Stimulated activated naive CD8-positive, alpha-beta T cell treated with anti-CD3 and anti-CD28 coated beads, Interleukin-15, Interleukin-2, amounts not matched to agents 100 U/mL and 50 U/mL, for 24 hours (primary cell): ENCODE results near the gene PRR20A.
"Not testable (repeated sequence)": the region's sequence is repeated elsewhere in the genome, so short reads cannot be mapped to it uniquely, and the experiment has no call there.

Source experiments
- ATAC-seq: fragments of 150-1000 bp; cut with Tn5 transposase; one replicate; pipeline ENCODE4 v1.10.0; 2021
- DNase-seq: peaks from one replicate; pipeline ENCODE4 v3.0.0; 2021

Gene PRR20A

GRCh38 chr13:57140235-57140968 is at the start of gene PRR20A:
PRR20A (plus strand) TSS chr13:57140918; CDS start chr13:57141305, 387 bp downstream.
- not testable (repeated sequence) for DNase-seq, ATAC-seq

GRCh38 chr13:57114945-57115344 is 25.8 kb upstream of the PRR20A start:
- ATAC-seq (no peak), DNase-seq (no peak)

- ATAC-seq, result no peak
- DNase-seq, result no peak
These were observed 17.0 kb upstream of the PRR20A start for GRCh38 chr13:57123681-57124080.

GRCh38 chr13:57128909-57129308 is 11.8 kb upstream of the PRR20A start:
- no peak for ATAC-seq

GRCh38 chr13:57136093-57136492 is 4.6 kb upstream of the PRR20A start:
- DNase-seq (no peak), ATAC-seq (no peak)

More at GRCh38 chr13:57128909-57129308, 11.8 kb upstream of the PRR20A start:
- DNase-seq, result no peak

- DNase-seq (no peak), ATAC-seq (no peak)
These were observed 3.1 kb upstream of the PRR20A start for GRCh38 chr13:57137585-57137984.

GRCh38 chr13:57138988-57139387 is 1.7 kb upstream of the PRR20A start:
- ATAC-seq, result no peak
- no peak for DNase-seq

GRCh38 chr13:57139781-57140180 is 937 bp upstream of the PRR20A start:
- not testable (repeated sequence) for ATAC-seq, DNase-seq

- not testable (repeated sequence) for ATAC-seq, DNase-seq
These were observed 6.5 kb downstream of the PRR20A start, which contains the start of gene PRR20B for GRCh38 chr13:57147188-57147587. PRR20B (plus strand) TSS chr13:57147488; CDS start chr13:57147875, 387 bp downstream.

GRCh38 chr13:57148106-57148505 is 7.4 kb downstream of the PRR20A start:
- DNase-seq, ATAC-seq: not testable (repeated sequence)

- DNase-seq, ATAC-seq: not testable (repeated sequence)
These were observed 13.0 kb downstream of the PRR20A start, which contains the start of gene PRR20C for GRCh38 chr13:57153761-57154160. PRR20C (plus strand) TSS chr13:57154061; CDS start chr13:57154448, 387 bp downstream.

- not testable (repeated sequence) for ATAC-seq, DNase-seq
These were observed 19.6 kb downstream of the PRR20A start, which contains the start of gene PRR20D for GRCh38 chr13:57160332-57160731. PRR20D (plus strand) TSS chr13:57160632; CDS start chr13:57161019, 387 bp downstream.

- not testable (repeated sequence) for DNase-seq, ATAC-seq
These were observed 26.2 kb downstream of the PRR20A start, which contains the start of gene PRR20E for GRCh38 chr13:57166897-57167296. PRR20E (plus strand) TSS chr13:57167197; CDS start chr13:57167584, 387 bp downstream.

- DNase-seq (no peak), ATAC-seq (no peak)
These were observed 50.9 kb downstream of the PRR20A start for GRCh38 chr13:57191667-57192066.
